Endothelial cell of umbilical vein (primary cell): ENCODE measurements around the gene SRRM4.

Experiments
- CTCF ChIP-seq, 2 donors: IDR thresholded peaks; 1 replicate in 1 of 2; 2 replicates in 1 of 2; pipeline ENCODE4 v1.5.1; 2011; ENCODE audit warnings: low read length in 2 of 2, mild to moderate bottlenecking in 2 of 2, moderate library complexity in 2 of 2, control low read depth in 1 of 2, inconsistent platforms in 1 of 2, low read depth in 1 of 2; ENCODE audit not compliant: insufficient read depth in 1 of 2; ENCODE audit errors: extremely low read depth in 1 of 2
- EZH2 ChIP-seq: IDR thresholded peaks from 2 replicates; pipeline ENCODE4 v1.6.1; 2012; ENCODE audit warnings: borderline replicate concordance, low read depth, mild to moderate bottlenecking, moderate library complexity, low read length, inconsistent platforms; ENCODE audit not compliant: severe bottlenecking
- GATA2 ChIP-seq: IDR thresholded peaks from 2 replicates; pipeline ENCODE4 v1.7.0; 2011; ENCODE audit warnings: low read depth, mild to moderate bottlenecking, moderate library complexity, mixed read lengths, low read length; ENCODE audit not compliant: insufficient read length, insufficient read depth
- JUN ChIP-seq: IDR thresholded peaks from 2 replicates; pipeline ENCODE4 v1.6.1; 2011; ENCODE audit warnings: borderline replicate concordance, low read depth; ENCODE audit not compliant: insufficient read length, insufficient read depth
- POLR2A ChIP-seq: IDR thresholded peaks from 2 replicates; pipeline ENCODE4 v1.6.1; 2012; ENCODE audit warnings: low read depth, mild to moderate bottlenecking, control low read depth, low read length
- POLR2AphosphoS5 ChIP-seq: IDR thresholded peaks from 2 replicates; pipeline ENCODE4 v1.6.1; 2012; ENCODE audit warnings: low read depth, mild to moderate bottlenecking, control low read depth, low read length, moderate library complexity; ENCODE audit not compliant: insufficient read depth
- TF ChIP-seq, protein P1 (sequence below): IDR thresholded peaks from 2 replicates; pipeline ENCODE4 v1.6.1; 2011; ENCODE audit not compliant: insufficient read depth, insufficient read length

DNA sequence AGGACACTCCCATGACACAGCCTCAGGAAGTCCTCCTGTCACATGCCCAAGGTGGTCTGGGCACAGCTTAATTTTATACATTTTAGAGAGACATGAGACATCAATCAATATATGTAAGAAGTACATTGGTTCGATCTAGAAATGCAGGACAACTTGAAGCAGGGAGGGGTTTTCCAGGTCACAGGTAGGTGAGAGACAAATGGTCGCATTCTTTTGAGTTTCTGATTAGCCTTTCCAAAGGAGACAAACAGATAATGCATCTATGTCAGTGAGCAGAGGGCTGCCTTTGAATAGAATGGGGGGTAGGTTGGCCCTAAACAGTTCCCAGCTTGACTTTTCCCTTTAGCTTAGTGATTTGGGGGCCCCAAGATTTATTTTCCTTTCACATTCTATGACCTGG, 199.9 kb downstream of the SRRM4 start:
- TF ChIP-seq CTCF (IDR thresholded peaks at IDR 0.05; ENCODE audit: extremely low read depth in 1 of 2, insufficient read depth in 1 of 2, low read depth in 1 of 2, low read length in 2 of 2): no peak
- no peak for TF ChIP-seq GATA2
- TF ChIP-seq, protein P1, sequence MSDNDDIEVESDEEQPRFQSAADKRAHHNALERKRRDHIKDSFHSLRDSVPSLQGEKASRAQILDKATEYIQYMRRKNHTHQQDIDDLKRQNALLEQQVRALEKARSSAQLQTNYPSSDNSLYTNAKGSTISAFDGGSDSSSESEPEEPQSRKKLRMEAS: no peak
- no peak for TF ChIP-seq EZH2
- no peak for TF ChIP-seq POLR2AphosphoS5
- TF ChIP-seq JUN: no peak
- no peak for TF ChIP-seq POLR2A
